Urothelium cell line (cell line): Measurements from ENCODE around the gene CBLN3.
"Not testable (repeated sequence)": the region's sequence is repeated elsewhere in the genome, so short reads cannot be mapped to it uniquely, and the experiment has no call there.

Source experiments
- DNase-seq: peaks from one replicate; pipeline ENCODE4 v3.0.0; 2011; ENCODE audit warnings: low spot score, mixed read lengths
- FAIRE-seq: peaks from 2 replicates; lab custom pipeline; 2011; peaks lifted over from hg19 to GRCh38; lab: Jason Lieb, UNC

CBLN3 gene

GRCh38 chr14:24429395-24430142 lies at the start of gene CBLN3, which contains the start of gene KHNYN:
TSS of gene CBLN3 (minus strand) at chr14:24429668. CDS start at chr14:24429054, 614 bp downstream.
TSS of gene KHNYN (plus strand) at chr14:24429954. CDS start at chr14:24430731, 777 bp downstream.
- FAIRE-seq (no peak), DNase-seq (peak; percentile 96)

GRCh38 chr14:24475261-24475660 lies 45.8 kb upstream of the CBLN3 start:
- FAIRE-seq (no peak), DNase-seq (no peak)

GRCh38 chr14:24473211-24473610 lies 43.7 kb upstream of the CBLN3 start:
- FAIRE-seq (no peak), DNase-seq (no peak)

- FAIRE-seq = not testable (repeated sequence)
Observed at GRCh38 chr14:24470450-24470849, 41.0 kb upstream of the CBLN3 start.

GRCh38 chr14:24465805-24466204 lies 36.3 kb upstream of the CBLN3 start:
- FAIRE-seq (no peak), DNase-seq (no peak)

More at GRCh38 chr14:24470450-24470849, 41.0 kb upstream of the CBLN3 start:
- DNase-seq = not testable (repeated sequence)

- no peak for FAIRE-seq
- DNase-seq = no peak
Observed at GRCh38 chr14:24465368-24465767, 35.9 kb upstream of the CBLN3 start.

- no peak for FAIRE-seq
- DNase-seq = no peak
Observed at GRCh38 chr14:24463884-24464785, 34.7 kb upstream of the CBLN3 start.

GRCh38 chr14:24463017-24463883 lies 33.8 kb upstream of the CBLN3 start:
- DNase-seq (no peak), FAIRE-seq (no peak)

- DNase-seq (no peak), FAIRE-seq (no peak)
Observed at GRCh38 chr14:24461336-24461735, 31.9 kb upstream of the CBLN3 start.

GRCh38 chr14:24459331-24459730 lies 29.9 kb upstream of the CBLN3 start:
- DNase-seq = no peak
- no peak for FAIRE-seq

- DNase-seq = no peak
- FAIRE-seq = no peak
Observed at GRCh38 chr14:24458736-24459135, 29.3 kb upstream of the CBLN3 start.

- no peak for DNase-seq
- no peak for FAIRE-seq
Observed at GRCh38 chr14:24456980-24457379, 27.5 kb upstream of the CBLN3 start.

- FAIRE-seq, DNase-seq: not testable (repeated sequence)
Observed at GRCh38 chr14:24450828-24451227, 21.4 kb upstream of the CBLN3 start.

- DNase-seq (no peak), FAIRE-seq (no peak)
Observed at GRCh38 chr14:24443053-24443665, 13.7 kb upstream of the CBLN3 start.

- DNase-seq (peak; percentile 97), FAIRE-seq (peak; percentile 61)
Observed at GRCh38 chr14:24442240-24443052, 13.0 kb upstream of the CBLN3 start, which contains the start of gene SDR39U1. TSS of gene SDR39U1 (minus strand) at chr14:24442776. CDS start at chr14:24442769, 7 bp downstream.

- no peak for FAIRE-seq
- no peak for DNase-seq
Observed at GRCh38 chr14:24441904-24442239, 12.4 kb upstream of the CBLN3 start.

- no peak for FAIRE-seq
- DNase-seq = no peak
Observed at GRCh38 chr14:24441485-24441884, 12.0 kb upstream of the CBLN3 start.

- FAIRE-seq = no peak
- DNase-seq = no peak
Observed at GRCh38 chr14:24440606-24441399, 11.3 kb upstream of the CBLN3 start.
